Transverse colon (tissue), 4 donors: Measurements from ENCODE around the gene BCKDK. TPM values are rescaled to one million over a fixed set of nuclear protein-coding genes. Genes with fewer than 3 reads are reported as not detected.

Source experiments
- DNase-seq: peaks from one replicate; pipeline ENCODE4 v3.0.0-alpha.2; 2019
- H3K27ac ChIP-seq, 4 donors: fragments of 200-600 bp; sonication (generic); 2 replicates each; pipeline ENCODE4 v1.5.1; 2016 to 2018; ENCODE audit warnings: inconsistent platforms in 4 of 4
- H3K27me3 ChIP-seq: fragments of 200-600 bp; sonication (generic); 2 replicates; pipeline ENCODE4 v1.5.1; 2017; ENCODE audit warnings: inconsistent platforms
- H3K36me3 ChIP-seq, 4 donors: fragments of 200-600 bp; sonication (generic); 2 replicates each; pipeline ENCODE4 v1.5.1; 2017 to 2019; ENCODE audit warnings: inconsistent platforms in 4 of 4
- H3K4me1 ChIP-seq, 4 donors: fragments of 200-600 bp; sonication (generic); 2 replicates each; pipeline ENCODE4 v1.5.1; 2017 to 2020; ENCODE audit warnings: inconsistent platforms in 4 of 4
- H3K4me3 ChIP-seq, 4 donors: fragments of 200-600 bp; sonication (generic); 1 replicate in 1 of 4; 2 replicates in 3 of 4; pipeline versions ENCODE4 v1.5.1 to v1.6.1; 2017 to 2019; ENCODE audit warnings: inconsistent platforms in 4 of 4
- H3K9me3 ChIP-seq, 2 donors: fragments of 200-600 bp; sonication (generic); 2 replicates each; pipeline ENCODE4 v1.5.1; 2017 to 2019; ENCODE audit warnings: inconsistent platforms in 2 of 2
- EP300 ChIP-seq: sonication (generic); formaldehyde crosslinking; IDR thresholded peaks from one replicate; pipeline ENCODE4 v1.6.1; 2017; ENCODE audit warnings: antibody characterized with exemption, low read depth
- POLR2A ChIP-seq: fragments of 450-650 bp; IDR thresholded peaks from one replicate; pipeline ENCODE4 v1.6.1; 2016; ENCODE audit warnings: antibody characterized with exemption, mild to moderate bottlenecking, moderate library complexity
- POLR2AphosphoS5 ChIP-seq, 3 donors: sonication (generic); formaldehyde crosslinking; IDR thresholded peaks; one replicate each; pipeline ENCODE4 v1.6.1; 2016; ENCODE audit warnings: antibody characterized with exemption in 3 of 3
- WGBS, 2 donors: methylation state at CpG; one replicate each; pipeline ENCODE4 v1.1.5; 2018; ENCODE audit warnings: low coverage in 1 of 2; 5-methylcytosine and 5-hydroxymethylcytosine counted together
- in situ Hi-C, 4 donors: fragments of 200-750 bp; cut with MboI; loops; one replicate each; pipeline versions ENCODE4 v1.15.0 to v1.15.1; 2017; ENCODE audit warnings: low sequenced_read_pairs in 3 of 4, low pct_ligation_motif_present in 1 of 4, low pct_unique_long_range_greater_than_20kb in 1 of 4
- intact Hi-C: fragments of 100-400 bp; cut with DNase I; formaldehyde crosslinking; loops from one replicate; pipeline ENCODE4 v1.15.1; 2023; ENCODE audit warnings: low total_unique reads
- total RNA-seq, 4 donors: library from RNA; depleted of rRNA; stranded (reverse); fragments of >200 nt; gene quantifications; one replicate each; pipeline ENCODE4 v1.1.0, GENCODE V29; 2016
- TF ChIP-seq, protein P1 (sequence below), 5 experiments: fragments of 200-600 bp in 3 of 5; fragments of 450-650 bp in 2 of 5; sonication (generic) in 3 of 5; IDR thresholded peaks; 1 replicate in 2 of 5; 2 replicates in 3 of 5; pipeline ENCODE4 v1.5.1; 2016 to 2017; ENCODE audit warnings: antibody characterized with exemption in 5 of 5, inconsistent platforms in 3 of 5, mild to moderate bottlenecking in 2 of 5, moderate library complexity in 1 of 5

Gene BCKDK
- total RNA-seq, 4 donors from 2014 or later: 46.8 to 56.5 (median 51.3) TPM

DNA sequence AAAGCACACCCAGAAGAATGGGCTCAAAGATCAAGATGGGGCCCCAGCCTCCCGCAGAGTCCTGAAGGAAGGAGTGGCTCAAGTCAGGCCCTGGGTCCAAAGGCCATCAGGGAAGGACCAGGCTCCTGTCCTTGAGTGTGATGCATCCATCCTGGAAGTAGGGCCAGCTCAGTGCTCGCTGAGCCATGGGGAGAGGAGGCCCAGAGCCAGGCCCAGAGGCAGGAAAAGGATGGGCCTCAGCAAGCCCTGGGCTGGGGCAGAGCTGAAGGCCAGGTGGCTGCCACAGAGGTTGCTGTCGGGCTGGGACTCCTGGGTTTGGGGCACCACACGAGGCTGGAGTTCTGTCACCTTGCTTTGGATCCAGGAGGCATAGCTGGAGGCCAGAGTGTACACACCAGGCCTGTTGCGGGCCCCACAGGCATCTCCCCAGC, 23.7 kb downstream of the BCKDK start:
- peak; percentile 71 for TF ChIP-seq POLR2A
- TF ChIP-seq, protein P1, sequence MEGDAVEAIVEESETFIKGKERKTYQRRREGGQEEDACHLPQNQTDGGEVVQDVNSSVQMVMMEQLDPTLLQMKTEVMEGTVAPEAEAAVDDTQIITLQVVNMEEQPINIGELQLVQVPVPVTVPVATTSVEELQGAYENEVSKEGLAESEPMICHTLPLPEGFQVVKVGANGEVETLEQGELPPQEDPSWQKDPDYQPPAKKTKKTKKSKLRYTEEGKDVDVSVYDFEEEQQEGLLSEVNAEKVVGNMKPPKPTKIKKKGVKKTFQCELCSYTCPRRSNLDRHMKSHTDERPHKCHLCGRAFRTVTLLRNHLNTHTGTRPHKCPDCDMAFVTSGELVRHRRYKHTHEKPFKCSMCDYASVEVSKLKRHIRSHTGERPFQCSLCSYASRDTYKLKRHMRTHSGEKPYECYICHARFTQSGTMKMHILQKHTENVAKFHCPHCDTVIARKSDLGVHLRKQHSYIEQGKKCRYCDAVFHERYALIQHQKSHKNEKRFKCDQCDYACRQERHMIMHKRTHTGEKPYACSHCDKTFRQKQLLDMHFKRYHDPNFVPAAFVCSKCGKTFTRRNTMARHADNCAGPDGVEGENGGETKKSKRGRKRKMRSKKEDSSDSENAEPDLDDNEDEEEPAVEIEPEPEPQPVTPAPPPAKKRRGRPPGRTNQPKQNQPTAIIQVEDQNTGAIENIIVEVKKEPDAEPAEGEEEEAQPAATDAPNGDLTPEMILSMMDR (IDR thresholded peaks at IDR 0.05): no peak
- peak in 2 of 3 donors; percentile 83 to 89 for TF ChIP-seq POLR2AphosphoS5 (IDR thresholded peaks at IDR 0.05)
- TF ChIP-seq EP300: no peak
- H3K4me1 ChIP-seq: peaks cover 29 to 82% (median 67%) of the 10 kb centered on the region in 4 donors
- no peaks in the 10 kb centered on the region for H3K36me3 ChIP-seq
- peak; percentile 84 for DNase-seq
- WGBS, 2 donors: 65% methylated on average over 5 of the region's 5 CpGs; no CpG with 5 or more reads in 1 of the 2 donors
- H3K9me3 ChIP-seq: no peaks in the 10 kb centered on the region
- in situ Hi-C loops (no loop called here), intact Hi-C loops (no loop called here)
- H3K27ac ChIP-seq: peak overlapping the region; percentile 91 to 94 (median 93)
- H3K4me3 ChIP-seq: no peak overlapping the region
- no peaks in the 10 kb centered on the region for H3K27me3 ChIP-seq

DNA sequence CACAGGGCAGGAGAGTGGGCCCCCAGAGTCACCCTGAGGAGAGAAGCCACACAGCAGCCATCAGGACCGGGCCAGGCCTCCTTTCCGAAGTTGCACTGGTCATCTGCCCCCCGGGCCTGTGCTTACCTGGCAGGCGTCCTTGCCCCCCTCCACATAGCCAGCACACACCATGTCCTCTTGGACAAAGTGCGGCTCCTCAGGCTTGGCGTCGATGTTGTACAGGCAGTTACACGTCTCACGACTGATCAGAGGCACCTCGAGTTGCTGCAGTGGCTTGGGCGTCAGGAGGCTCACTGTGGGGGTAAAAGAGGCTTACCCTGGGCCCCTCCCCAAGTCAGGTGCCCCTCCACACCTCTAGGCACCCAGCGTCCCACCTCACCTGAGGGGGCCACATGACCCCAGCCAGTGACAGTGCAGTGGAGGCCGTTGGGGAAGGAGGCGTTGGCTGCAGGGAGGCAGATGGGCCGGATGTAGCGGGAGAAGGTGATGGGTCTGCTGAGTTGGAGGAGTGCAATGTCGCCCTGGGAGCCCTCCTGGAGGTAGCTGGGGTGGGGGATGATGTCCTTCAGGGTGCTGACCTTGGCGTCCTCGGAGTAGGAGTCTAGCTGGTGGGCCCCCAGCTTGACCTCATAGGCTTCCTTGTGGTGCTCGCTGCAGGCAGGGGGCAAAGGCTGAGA, 24.3 kb downstream of the BCKDK start:
- Histone ChIP-seq H3K4me1 (peaks cover 29 to 78% (median 62%) of the 10 kb centered on the region in 4 donors), H3K36me3 (no peaks in the 10 kb centered on the region), H3K27ac (peak overlapping the region; percentile 91 to 94 (median 93)), H3K27me3 (no peaks in the 10 kb centered on the region), H3K9me3 (no peaks in the 10 kb centered on the region), H3K4me3 (no peak overlapping the region)
- DNase-seq: no peak
- intact Hi-C loops (no loop called here), in situ Hi-C loops (no loop called here)
- WGBS, 2 donors: 81% methylated on average over 16 of the region's 20 CpGs; no CpG with 5 or more reads in 1 of the 2 donors
- TF ChIP-seq EP300 (no peak), POLR2AphosphoS5 (IDR thresholded peaks at IDR 0.05) (peak in 1 of 3 donors; percentile 5)
- TF ChIP-seq, protein P1 (IDR thresholded peaks at IDR 0.05): no peak

DNA sequence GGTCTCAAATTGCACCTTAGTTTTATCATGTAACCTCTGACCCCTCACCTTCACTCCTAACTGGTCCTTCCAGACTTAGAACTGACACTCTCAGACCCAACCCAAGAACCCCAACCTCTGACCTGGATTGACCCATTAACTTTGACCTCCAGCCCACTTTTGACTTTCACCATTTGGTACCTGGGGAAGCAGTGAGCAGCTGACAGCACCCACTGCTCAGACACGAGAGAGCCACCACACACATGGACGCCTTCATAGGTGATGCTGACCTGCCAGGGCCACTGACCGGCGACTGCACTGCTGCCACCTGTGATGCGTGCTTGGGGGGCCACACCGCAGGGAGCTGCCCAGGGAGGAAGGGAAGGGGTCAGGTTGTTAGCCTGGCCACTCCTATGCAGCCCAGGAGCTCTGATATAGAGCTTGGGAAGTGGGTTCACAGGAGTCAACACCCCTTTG, 24.9 kb downstream of the BCKDK start:
- no peaks in the 10 kb centered on the region for H3K9me3 ChIP-seq
- TF ChIP-seq EP300 (no peak), POLR2A (no peak), POLR2AphosphoS5 (IDR thresholded peaks at IDR 0.05) (no peak)
- TF ChIP-seq, protein P1 (IDR thresholded peaks at IDR 0.05): no peak
- intact Hi-C loops: no loop called here
- DNase-seq: no peak
- H3K27ac ChIP-seq: peak overlapping the region; percentile 91 to 94 (median 93)
- in situ Hi-C loops: no loop called here
- H3K27me3 ChIP-seq: no peaks in the 10 kb centered on the region
- H3K36me3 ChIP-seq: no peaks in the 10 kb centered on the region
- H3K4me1 ChIP-seq: peaks cover 22 to 76% (median 57%) of the 10 kb centered on the region in 4 donors
- WGBS, 2 donors: 78% methylated on average over 5 of the region's 6 CpGs; no CpG with 5 or more reads in 1 of the 2 donors
- peak overlapping the region in 1 of 4 donors; percentile 63 for H3K4me3 ChIP-seq

DNA sequence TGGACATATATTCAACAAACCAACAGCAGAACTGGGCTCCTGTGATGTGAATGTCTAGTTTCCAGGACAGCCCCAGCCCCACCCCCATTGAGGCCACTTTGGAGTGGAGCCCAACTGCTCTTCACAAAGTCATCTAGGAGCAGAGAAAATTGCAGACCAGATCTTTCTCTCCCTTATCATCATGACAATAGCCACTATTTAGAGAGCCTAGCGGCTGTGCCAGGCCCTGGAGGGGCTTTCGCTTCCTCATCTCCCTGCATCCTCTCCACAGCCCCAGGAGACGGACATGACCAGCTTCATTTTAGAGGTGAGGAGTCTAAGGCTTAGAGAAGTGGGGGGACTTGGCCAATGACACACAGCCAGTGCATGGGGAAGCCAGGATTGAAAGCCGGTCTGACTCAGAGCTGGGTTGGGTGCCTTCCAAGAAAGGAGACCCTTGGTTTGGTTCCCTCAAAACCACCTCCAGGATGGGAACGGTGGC, 25.9 kb downstream of the BCKDK start:
- TF ChIP-seq POLR2A (no peak), POLR2AphosphoS5 (IDR thresholded peaks at IDR 0.05) (no peak), EP300 (no peak)
- TF ChIP-seq, protein P1 (IDR thresholded peaks at IDR 0.05): no peak
- Histone ChIP-seq H3K9me3 (no peaks in the 10 kb centered on the region), H3K27me3 (no peaks in the 10 kb centered on the region), H3K36me3 (no peaks in the 10 kb centered on the region), H3K4me3 (peak overlapping the region in 3 of 4 donors; percentile 51 to 63 (median 53)), H3K27ac (peak overlapping the region; percentile 91 to 94 (median 93)), H3K4me1 (peaks cover 16 to 76% (median 56%) of the 10 kb centered on the region in 4 donors)
- 32% methylated on average over 5 of the region's 5 CpGs; no CpG with 5 or more reads in 1 of the 2 donors for WGBS, 2 donors
- no peak for DNase-seq
- intact Hi-C loops (no loop called here), in situ Hi-C loops (no loop called here)
